Measurements from ENCODE around the gene ASB8. TPM values are rescaled to one million over a fixed set of nuclear protein-coding genes. Genes with fewer than 3 reads are reported as not detected.
A peak's percentile ranks its signal among the peaks of the same experiment; 100 is the strongest.

ASB8 gene
- total RNA-seq, 1 donor from 2014 or later = 9.5 TPM

GRCh38 chr12:48185181-48185919 is 28.0 kb upstream of the ASB8 start:
- DNase-seq (ENCODE audit: low read depth) = no peak
- Histone ChIP-seq H3K4me3 (ENCODE audit: low read depth, low read length) (no peak overlapping the region), H3K27me3 (ENCODE audit: control insufficient read depth, insufficient read depth, low read length) (peaks cover 26% of the 10 kb centered on the region), H3K36me3 (ENCODE audit: control insufficient read depth, insufficient read depth, low read length) (no peaks in the 10 kb centered on the region)
- no peak for FAIRE-seq
- TF ChIP-seq CTCF (IDR thresholded peaks at IDR 0.05; ENCODE audit: insufficient read depth, low read length, severe bottlenecking) = no peak

GRCh38 chr12:48184549-48184922 is 27.2 kb upstream of the ASB8 start:
- Histone ChIP-seq H3K36me3 (ENCODE audit: control insufficient read depth, insufficient read depth, low read length) (no peaks in the 10 kb centered on the region), H3K4me3 (ENCODE audit: low read depth, low read length) (no peak overlapping the region), H3K27me3 (ENCODE audit: control insufficient read depth, insufficient read depth, low read length) (peaks cover 26% of the 10 kb centered on the region)
- FAIRE-seq = no peak
- TF ChIP-seq CTCF (IDR thresholded peaks at IDR 0.05; ENCODE audit: insufficient read depth, low read length, severe bottlenecking) = no peak
- DNase-seq (ENCODE audit: low read depth) = no peak

- peaks cover 26% of the 10 kb centered on the region for H3K27me3 ChIP-seq (ENCODE audit: control insufficient read depth, insufficient read depth, low read length)
- TF ChIP-seq CTCF (IDR thresholded peaks at IDR 0.05; ENCODE audit: insufficient read depth, low read length, severe bottlenecking) = no peak
- H3K36me3 ChIP-seq (ENCODE audit: control insufficient read depth, insufficient read depth, low read length) = no peaks in the 10 kb centered on the region
- FAIRE-seq = no peak
- peak overlapping the region; percentile 38 for H3K4me3 ChIP-seq (ENCODE audit: low read depth, low read length)
- no peak for DNase-seq (ENCODE audit: low read depth)
These were observed 26.7 kb upstream of the ASB8 start for GRCh38 chr12:48183876-48184548.

- Histone ChIP-seq H3K36me3 (ENCODE audit: control insufficient read depth, insufficient read depth, low read length) (no peaks in the 10 kb centered on the region), H3K27me3 (ENCODE audit: control insufficient read depth, insufficient read depth, low read length) (peaks cover 29% of the 10 kb centered on the region), H3K4me3 (ENCODE audit: low read depth, low read length) (peak within 1 kb of the TSS; percentile 38)
- peak; percentile 42 for DNase-seq (ENCODE audit: low read depth)
- TF ChIP-seq CTCF (IDR thresholded peaks at IDR 0.05; ENCODE audit: insufficient read depth, low read length, severe bottlenecking) = peak; percentile 31
- FAIRE-seq = no peak
These were observed 26.0 kb upstream of the ASB8 start, which contains the start of gene CCDC184 for GRCh38 chr12:48183091-48183875. CCDC184 (plus strand) TSS chr12:48183644; CDS start chr12:48184123, 479 bp downstream.

GRCh38 chr12:48182631-48183030 is 25.3 kb upstream of the ASB8 start:
- Histone ChIP-seq H3K36me3 (ENCODE audit: control insufficient read depth, insufficient read depth, low read length) (no peaks in the 10 kb centered on the region), H3K27me3 (ENCODE audit: control insufficient read depth, insufficient read depth, low read length) (peaks cover 29% of the 10 kb centered on the region), H3K4me3 (ENCODE audit: low read depth, low read length) (peak overlapping the region; percentile 38)
- FAIRE-seq (no peak), DNase-seq (ENCODE audit: low read depth) (no peak)
- no peak for TF ChIP-seq CTCF (IDR thresholded peaks at IDR 0.05; ENCODE audit: insufficient read depth, low read length, severe bottlenecking)

Measured in bronchial epithelial cell (primary cell).